ENCODE measurements around the gene SLC39A11. TPM values are rescaled to one million over a fixed set of nuclear protein-coding genes. Genes with fewer than 3 reads are reported as not detected.
A peak's percentile ranks its signal among the peaks of the same experiment; 100 is the strongest.

The SLC39A11 gene
- total RNA-seq, 4 donors from 2014 or later: 23.0 to 30.9 (median 27.6) TPM

GRCh38 chr17:72988451-72988850 is 104.0 kb downstream of the SLC39A11 start:
- DNase-seq: no peak
- WGBS, 2 donors: 87 to 91% methylated on average over 5 of the region's 5 CpGs
- TF ChIP-seq POLR2A (IDR thresholded peaks at IDR 0.05) (no peak), CTCF (IDR thresholded peaks at IDR 0.05) (no peak)
- Histone ChIP-seq H3K4me3 (no peak overlapping the region), H3K36me3 (no peaks in the 10 kb centered on the region), H3K27ac (no peak overlapping the region), H3K9me3 (no peaks in the 10 kb centered on the region), H3K27me3 (no peaks in the 10 kb centered on the region), H3K4me1 (no peaks in the 10 kb centered on the region)
- intact Hi-C loops (cut with DNase I): loop anchor here (5.0 kb wide), 1 partner anchor 169 kb away; no protein-coding TSS in a partner anchor

- Histone ChIP-seq H3K27me3 (no peaks in the 10 kb centered on the region), H3K4me1 (no peaks in the 10 kb centered on the region), H3K36me3 (no peaks in the 10 kb centered on the region), H3K9me3 (no peaks in the 10 kb centered on the region), H3K27ac (no peak overlapping the region), H3K4me3 (no peak overlapping the region)
- 100% methylated on average over 1 of the region's 1 CpG; no CpG with 5 or more reads in 1 of the 2 donors for WGBS, 2 donors
- intact Hi-C loops (cut with DNase I): loop anchor here (5.0 kb wide), 1 partner anchor 170 kb away; no protein-coding TSS in a partner anchor
- no peak for TF ChIP-seq POLR2A (IDR thresholded peaks at IDR 0.05)
- no peak for TF ChIP-seq CTCF (IDR thresholded peaks at IDR 0.05)
- DNase-seq: no peak
These were observed 105.3 kb downstream of the SLC39A11 start for GRCh38 chr17:72987166-72987565.

GRCh38 chr17:72985882-72986720 is 106.4 kb downstream of the SLC39A11 start:
- Histone ChIP-seq H3K4me1 (no peaks in the 10 kb centered on the region), H3K4me3 (no peak overlapping the region), H3K36me3 (no peaks in the 10 kb centered on the region), H3K9me3 (no peaks in the 10 kb centered on the region), H3K27ac (no peak overlapping the region), H3K27me3 (no peaks in the 10 kb centered on the region)
- intact Hi-C loops (cut with DNase I): loop anchor here (5.0 kb wide), 1 partner anchor 171 kb away; no protein-coding TSS in a partner anchor
- 55 to 75% methylated on average over 4 to 8 of the region's 11 CpGs for WGBS, 2 donors
- TF ChIP-seq CTCF (IDR thresholded peaks at IDR 0.05) (peak; percentile 62 to 91 (median 79)), POLR2A (IDR thresholded peaks at IDR 0.05) (no peak)
- DNase-seq: no peak

- no peak for DNase-seq
- intact Hi-C loops (cut with DNase I): loop anchor here (5.0 kb wide), 1 partner anchor 172 kb away; no protein-coding TSS in a partner anchor
- no peaks in the 10 kb centered on the region for H3K36me3 ChIP-seq
- no peak overlapping the region for H3K27ac ChIP-seq
- H3K9me3 ChIP-seq: no peaks in the 10 kb centered on the region
- no peaks in the 10 kb centered on the region for H3K27me3 ChIP-seq
- no peak overlapping the region for H3K4me3 ChIP-seq
- no peaks in the 10 kb centered on the region for H3K4me1 ChIP-seq
- TF ChIP-seq POLR2A (IDR thresholded peaks at IDR 0.05): no peak
- no peak for TF ChIP-seq CTCF (IDR thresholded peaks at IDR 0.05)
- WGBS, 2 donors: 70 to 91% methylated on average over 4 to 7 of the region's 7 CpGs
These were observed 107.6 kb downstream of the SLC39A11 start for GRCh38 chr17:72984926-72985325.

GRCh38 chr17:72984145-72984925 is 108.2 kb downstream of the SLC39A11 start:
- Histone ChIP-seq H3K27me3 (no peaks in the 10 kb centered on the region), H3K4me3 (no peak overlapping the region), H3K9me3 (no peaks in the 10 kb centered on the region), H3K4me1 (no peaks in the 10 kb centered on the region), H3K27ac (no peak overlapping the region), H3K36me3 (no peaks in the 10 kb centered on the region)
- no peak for DNase-seq
- 64 to 68% methylated on average over 4 to 9 of the region's 9 CpGs for WGBS, 2 donors
- intact Hi-C loops (cut with DNase I): no loop called here
- no peak for TF ChIP-seq CTCF (IDR thresholded peaks at IDR 0.05)
- TF ChIP-seq POLR2A (IDR thresholded peaks at IDR 0.05): no peak

Measured in esophagus squamous epithelium (tissue), 5 donors.